Activated CD8-positive, alpha-beta memory T cell treated with anti-CD3 and anti-CD28 coated beads, Interleukin-2, amount 50 U/mL, for 4 hours (primary cell): ENCODE results near the gene IL10RA.
A peak's percentile ranks its signal among the peaks of the same experiment; 100 is the strongest.

Experiments
- DNase-seq: peaks from one replicate; pipeline ENCODE4 v3.0.0-alpha.2; 2020

IL10RA gene

GRCh38 chr11:118008271-118008911 is 22.2 kb downstream of the IL10RA start:
- no peak for DNase-seq

GRCh38 chr11:118009864-118010737 is 23.9 kb downstream of the IL10RA start:
- no peak for DNase-seq

DNA sequence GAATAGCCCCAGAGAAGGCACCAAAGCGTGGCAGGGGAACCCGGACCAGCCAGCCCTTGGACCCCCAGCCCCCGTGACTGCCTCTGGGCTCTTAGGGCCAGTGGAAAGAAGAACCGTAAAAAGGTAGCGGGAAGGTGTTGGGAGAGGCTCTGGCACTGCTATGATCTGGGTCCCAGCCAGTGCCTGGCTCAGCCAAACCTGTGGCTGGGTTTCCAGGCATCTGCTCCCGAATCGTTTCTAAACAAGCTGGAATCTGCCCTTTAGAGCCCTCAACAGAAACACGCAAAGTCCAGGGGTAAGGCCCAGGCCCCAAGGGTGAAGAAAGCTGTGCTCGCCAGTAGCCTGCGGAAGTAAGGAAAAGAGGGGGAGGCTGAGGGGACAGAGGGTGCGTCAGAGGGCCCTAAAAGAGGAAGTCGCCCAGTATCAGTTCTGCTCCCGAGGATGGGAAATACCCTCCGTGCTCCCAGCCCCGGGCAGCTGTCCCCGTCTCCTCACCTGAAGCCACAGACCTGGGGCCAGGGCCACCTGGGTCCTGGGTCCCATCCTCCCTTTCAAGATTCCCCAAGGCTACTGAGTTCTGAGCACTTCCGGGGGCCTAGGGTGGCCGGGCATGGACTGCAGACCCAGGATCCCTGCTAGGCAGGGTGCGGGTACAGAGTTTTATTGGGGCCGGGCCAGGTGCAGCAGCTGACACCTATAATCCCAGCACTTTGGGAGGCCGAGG is 24.7 kb downstream of the IL10RA start:
- no peak for DNase-seq

- DNase-seq, result no peak
Measured at GRCh38 chr11:118012083-118012669, 26.0 kb downstream of the IL10RA start.

DNA sequence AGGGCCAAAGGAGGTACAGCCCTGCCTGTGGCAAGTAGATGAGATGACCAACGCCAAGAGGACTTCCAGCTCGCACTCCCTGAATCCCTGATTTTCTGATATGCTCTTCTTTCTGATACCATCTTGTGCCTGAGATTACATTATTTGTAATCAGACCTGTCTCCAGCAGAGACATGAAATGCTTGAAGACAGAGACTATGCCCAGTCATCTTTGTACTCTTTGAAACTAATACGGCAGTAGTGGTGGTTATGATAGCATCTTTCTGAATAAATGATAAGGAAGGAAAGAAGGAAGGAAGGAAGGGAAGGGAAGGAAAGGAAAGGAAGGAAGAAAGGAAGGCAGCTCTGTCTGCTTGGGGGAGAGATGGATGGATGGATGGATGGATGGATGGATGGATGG is 27.8 kb downstream of the IL10RA start:
- DNase-seq, result no peak

DNA sequence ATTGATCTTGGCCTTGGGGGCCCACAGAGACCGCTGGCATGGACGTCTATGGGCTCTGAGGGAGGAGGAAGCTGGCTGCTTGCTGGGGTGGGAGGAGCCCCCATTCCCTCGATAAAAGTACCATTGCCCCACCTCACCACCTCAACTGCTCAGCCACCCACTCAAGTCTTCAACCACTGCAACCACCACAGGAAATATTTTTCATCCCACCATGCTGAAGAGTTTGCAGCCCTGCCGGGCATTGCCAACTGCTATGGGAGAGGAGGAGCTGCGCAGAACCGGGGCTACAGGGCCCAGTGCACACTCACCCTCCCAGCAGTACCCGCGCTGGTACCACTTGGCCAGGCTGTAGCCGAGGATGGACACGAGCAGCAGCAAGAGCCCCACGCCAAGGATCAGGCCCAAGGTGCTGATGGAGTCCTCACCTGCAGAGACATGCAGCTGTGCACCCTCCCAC is 29.2 kb downstream of the IL10RA start:
- DNase-seq, result peak; percentile 34

DNA sequence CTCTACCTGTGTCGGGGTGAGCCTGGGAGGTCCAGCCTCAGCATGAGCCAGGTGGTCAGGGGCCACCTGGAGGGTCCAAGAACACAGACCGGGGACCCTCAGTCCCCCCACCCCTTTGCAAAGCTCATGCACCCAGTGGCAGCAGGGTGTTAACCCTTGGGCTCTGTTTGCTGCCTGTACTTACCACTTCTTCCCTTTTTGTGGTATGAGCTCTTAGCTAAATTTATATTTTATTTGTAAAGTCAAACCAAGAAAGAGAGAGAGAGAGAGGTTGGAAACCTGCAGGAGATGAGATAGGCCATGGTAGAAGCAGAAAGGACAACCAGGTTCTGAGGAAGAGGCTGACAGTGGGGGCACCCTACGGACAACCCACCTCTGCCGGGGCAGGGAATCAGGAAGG is 29.9 kb downstream of the IL10RA start:
- DNase-seq, result no peak

DNA sequence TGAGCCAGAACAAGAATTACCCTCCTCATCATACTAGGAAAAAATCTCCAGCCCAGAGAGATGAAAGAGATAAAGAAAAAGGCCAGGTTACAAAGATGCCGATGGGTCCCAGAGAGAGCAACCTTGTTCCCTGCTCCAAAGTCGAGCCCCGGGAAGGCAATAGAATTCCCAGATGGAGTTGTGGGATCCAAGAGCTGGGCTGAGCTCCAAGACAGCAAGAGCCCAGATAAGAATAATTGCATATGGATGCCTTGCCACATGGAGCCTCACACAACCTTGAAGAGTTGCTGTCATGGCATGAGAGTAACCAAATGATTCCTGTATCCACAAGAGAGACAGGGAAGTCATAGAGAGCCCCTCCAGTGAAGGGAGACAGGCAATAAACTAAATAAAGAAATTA is 30.9 kb downstream of the IL10RA start:
- DNase-seq, result no peak

- no peak for DNase-seq
Measured at GRCh38 chr11:118017631-118018315, 31.6 kb downstream of the IL10RA start.

GRCh38 chr11:118018401-118018800 is 32.2 kb downstream of the IL10RA start:
- DNase-seq, result no peak

- no peak for DNase-seq
Measured at GRCh38 chr11:118021146-118021545, 35.0 kb downstream of the IL10RA start.

- no peak for DNase-seq
Measured at GRCh38 chr11:118027694-118028093, 41.5 kb downstream of the IL10RA start.

GRCh38 chr11:118028626-118029025 is 42.4 kb downstream of the IL10RA start:
- no peak for DNase-seq

- no peak for DNase-seq
Measured at GRCh38 chr11:118033443-118033842, 47.2 kb downstream of the IL10RA start.

- DNase-seq, result no peak
Measured at GRCh38 chr11:118042141-118042540, 55.9 kb downstream of the IL10RA start.

GRCh38 chr11:118042796-118043195 is 56.6 kb downstream of the IL10RA start:
- no peak for DNase-seq

GRCh38 chr11:118045191-118045590 is 59.0 kb downstream of the IL10RA start:
- DNase-seq, result no peak

GRCh38 chr11:118046051-118046963 is 60.1 kb downstream of the IL10RA start:
- DNase-seq, result no peak

DNA sequence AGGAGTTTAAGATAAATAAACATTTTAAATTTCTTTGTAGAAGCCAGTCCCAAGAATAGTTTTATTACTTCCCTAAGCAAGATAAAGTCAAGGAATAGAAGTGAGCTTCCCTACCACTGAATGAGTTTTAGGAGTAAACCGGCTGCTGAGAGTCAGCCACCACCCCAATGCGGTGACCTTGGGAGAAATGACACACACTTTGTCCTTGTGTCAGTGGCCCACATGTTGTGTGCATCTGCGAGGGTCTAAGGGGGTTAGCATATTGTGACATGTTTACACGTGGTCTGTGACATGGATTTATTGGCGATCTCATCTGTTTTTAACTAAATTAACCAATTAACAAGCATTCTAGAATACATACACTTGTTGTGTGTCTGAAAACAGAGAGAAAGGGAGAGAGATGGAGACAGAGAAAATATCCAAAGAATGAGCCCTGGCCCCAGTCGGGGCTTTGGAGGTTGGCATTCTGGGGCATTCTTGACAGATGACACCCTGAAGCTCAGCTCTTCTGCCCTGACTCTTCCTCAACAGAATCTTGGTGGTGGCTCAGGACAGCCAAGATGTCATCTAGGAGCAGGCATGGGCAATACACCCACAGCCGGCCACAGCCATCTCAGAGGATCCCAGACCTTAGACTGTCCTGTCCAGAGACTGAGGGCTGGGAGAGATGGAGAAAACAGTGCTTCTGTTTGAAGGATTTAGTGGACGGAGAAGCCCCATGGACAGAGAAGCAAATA is 60.9 kb downstream of the IL10RA start:
- DNase-seq, result no peak

DNA sequence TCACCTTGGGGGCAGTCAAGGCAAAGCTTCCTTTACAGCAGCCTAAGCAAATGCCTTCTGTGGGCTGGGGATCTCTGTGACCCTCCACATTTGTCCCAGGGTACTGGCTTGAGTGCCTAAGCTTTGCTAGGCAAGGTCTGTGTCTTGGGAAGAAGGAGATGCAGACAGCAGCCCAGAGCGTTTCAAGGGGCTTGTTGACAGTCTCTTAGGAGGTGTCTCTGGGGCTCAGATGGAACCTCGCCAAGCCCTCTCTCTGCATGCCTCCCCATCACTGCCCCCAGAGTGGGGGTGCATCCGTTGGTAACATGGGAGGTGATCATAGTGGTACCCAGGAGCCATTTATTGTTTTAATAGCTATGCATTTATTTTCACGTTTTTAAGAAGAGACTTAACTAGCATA is 61.6 kb downstream of the IL10RA start:
- DNase-seq, result no peak
